SK-N-SH (cell line): ENCODE results near the gene CCNT1. TPM values are rescaled to one million over a fixed set of nuclear protein-coding genes. Genes with fewer than 3 reads are reported as not detected.

Source experiments
- CTCF ChIA-PET: fragments of 300-600, 350-600 bp; formaldehyde crosslinking; extraction: SDS; loops from one replicate; lab custom pipeline; 2021; lab: Yijun Ruan, JAX
- POLR2A ChIA-PET: fragments of 350-600 bp; sonication (Branson Sonifier 250); formaldehyde crosslinking; extraction: SDS; loops from one replicate; lab custom pipeline; 2020; ENCODE audit warnings: antibody characterized with exemption, inconsistent platforms; lab: Yijun Ruan, JAX
- DNase-seq: peaks from one replicate; pipeline ENCODE4 v3.0.0; 2012
- H2AFZ ChIP-seq: fragments of 200-600 bp; sonication (generic); 2 replicates; pipeline ENCODE4 v1.8.1; 2016; ENCODE audit warnings: antibody characterized with exemption, mild to moderate bottlenecking, low read depth
- H3F3A ChIP-seq: fragments of 200-600 bp; sonication (generic); replicated peaks from 2 replicates; pipeline ENCODE3; 2016; ENCODE audit warnings: antibody characterized with exemption, mild to moderate bottlenecking; ENCODE audit not compliant: insufficient read depth
- H3K27ac ChIP-seq, 2 experiments: fragments of 200-500 bp in 1 of 2; fragments of 200-600 bp in 1 of 2; sonication (Bioruptor generic) in 1 of 2; sonication (generic), shearing (Covaris generic) in 1 of 2; 2 replicates each; pipeline versions ENCODE4 v1.5.1 to v1.6.1; 2014 to 2016; ENCODE audit warnings: low read depth in 2 of 2, inconsistent platforms in 1 of 2, low read length in 1 of 2, mild to moderate bottlenecking in 1 of 2, mixed read lengths in 1 of 2
- H3K27me3 ChIP-seq: fragments of 200-600 bp; sonication (generic), shearing (Covaris generic); 2 replicates; pipeline ENCODE4 v1.6.1; 2016; ENCODE audit warnings: mixed run types; ENCODE audit not compliant: insufficient read depth
- H3K36me3 ChIP-seq, 2 experiments: fragments of 200-500 bp in 1 of 2; fragments of 200-600 bp in 1 of 2; sonication (Bioruptor generic) in 1 of 2; sonication (generic) in 1 of 2; replicated peaks in 1 of 2; 2 replicates each; pipeline versions ENCODE3 to v1.5.1; 2014 to 2016; ENCODE audit warnings: low read length in 1 of 2, mild to moderate bottlenecking in 1 of 2; ENCODE audit not compliant: insufficient read depth in 2 of 2, control insufficient read depth in 1 of 2
- H3K4me1 ChIP-seq, 2 experiments: fragments of 200-500 bp in 1 of 2; fragments of 200-600 bp in 1 of 2; sonication (Bioruptor generic) in 1 of 2; sonication (generic), shearing (Covaris generic) in 1 of 2; 2 replicates each; pipeline versions ENCODE4 v1.5.1 to v1.6.1; 2014 to 2016; ENCODE audit warnings: low read depth in 1 of 2, low read length in 1 of 2, mixed run types in 1 of 2; ENCODE audit not compliant: insufficient read depth in 2 of 2, control insufficient read depth in 1 of 2
- H3K4me2 ChIP-seq: fragments of 200-600 bp; sonication (generic), shearing (Covaris generic); 2 replicates; pipeline ENCODE4 v1.6.1; 2017; ENCODE audit warnings: mixed run types
- H3K4me3 ChIP-seq, 2 experiments: fragments of 200-500 bp in 1 of 2; fragments of 200-600 bp in 1 of 2; sonication (Bioruptor generic) in 1 of 2; sonication (generic), shearing (Covaris generic) in 1 of 2; 2 replicates each; pipeline versions ENCODE4 v1.5.1 to v1.8.1; 2014 to 2016; ENCODE audit warnings: low read depth in 2 of 2, inconsistent platforms in 1 of 2, low read length in 1 of 2, mild to moderate bottlenecking in 1 of 2, mixed read lengths in 1 of 2, moderate library complexity in 1 of 2
- H3K79me2 ChIP-seq: fragments of 200-600 bp; sonication (generic); 2 replicates; pipeline ENCODE4 v1.8.1; 2017; ENCODE audit warnings: mild to moderate bottlenecking; ENCODE audit not compliant: insufficient read depth
- H3K9ac ChIP-seq: fragments of 200-600 bp; sonication (generic); 2 replicates; pipeline ENCODE4 v1.6.1; 2017; ENCODE audit warnings: mixed run types
- H3K9me2 ChIP-seq: fragments of 200-600 bp; sonication (generic); 2 replicates; pipeline ENCODE4 v1.6.1; 2017; ENCODE audit warnings: mixed run types
- H3K9me3 ChIP-seq: fragments of 200-600 bp; sonication (generic); 2 replicates; pipeline ENCODE4 v1.6.1; 2017; ENCODE audit warnings: mixed run types, mild to moderate bottlenecking, moderate library complexity
- H4K20me1 ChIP-seq: fragments of 200-600 bp; sonication (generic); 2 replicates; pipeline ENCODE4 v1.6.1; 2017; ENCODE audit warnings: mild to moderate bottlenecking, mixed run types; ENCODE audit not compliant: insufficient read depth
- ELF1 ChIP-seq: IDR thresholded peaks from 2 replicates; pipeline ENCODE4 v1.4.0; 2012
- EP300 ChIP-seq, 2 experiments: IDR thresholded peaks; 2 replicates each; pipeline versions ENCODE4 v1.4.0 to v1.6.1; 2012; ENCODE audit warnings: borderline replicate concordance in 1 of 2, low read depth in 1 of 2, low read length in 1 of 2
- FOSL2 ChIP-seq: IDR thresholded peaks from 2 replicates; pipeline ENCODE4 v1.4.0; 2012; ENCODE audit warnings: low read depth, mild to moderate bottlenecking, moderate library complexity, borderline replicate concordance
- FOXJ3 ChIP-seq: sonication (generic); formaldehyde crosslinking; IDR thresholded peaks from 2 replicates; pipeline ENCODE4 v1.5.1; 2020; ENCODE audit warnings: mild to moderate bottlenecking, missing genetic modification reagents
- GATA2 ChIP-seq: sonication (generic); formaldehyde crosslinking; IDR thresholded peaks from 2 replicates; pipeline ENCODE4 v1.5.0; 2020; ENCODE audit warnings: mild to moderate bottlenecking, missing genetic modification reagents
- JUND ChIP-seq: IDR thresholded peaks from 2 replicates; pipeline ENCODE4 v1.4.0; 2012
- MXI1 ChIP-seq: IDR thresholded peaks from 2 replicates; pipeline ENCODE4 v1.6.1; 2012; ENCODE audit warnings: mild to moderate bottlenecking, low read depth, low read length, improper control_type of control experiment
- POLR2AphosphoS5 ChIP-seq: IDR thresholded peaks from 2 replicates; pipeline ENCODE4 v1.6.1; 2012; ENCODE audit warnings: low read depth, low read length
- RAD21 ChIP-seq: IDR thresholded peaks from 2 replicates; pipeline ENCODE4 v1.6.1; 2012; ENCODE audit warnings: mild to moderate bottlenecking, low read length
- RCOR1 ChIP-seq: fragments of 150-350 bp; IDR thresholded peaks from 2 replicates; pipeline ENCODE4 v1.6.1; 2017; ENCODE audit warnings: antibody characterized with exemption, low read length
- RFX5 ChIP-seq: IDR thresholded peaks from 2 replicates; pipeline ENCODE4 v1.6.1; 2012; ENCODE audit warnings: mild to moderate bottlenecking, improper control_type of control experiment, low read length
- RXRA ChIP-seq: IDR thresholded peaks from 2 replicates; pipeline ENCODE4 v1.4.0; 2012; ENCODE audit warnings: low read depth, mild to moderate bottlenecking, borderline replicate concordance
- SIN3A ChIP-seq: IDR thresholded peaks from 2 replicates; pipeline ENCODE4 v1.6.1; 2012; ENCODE audit warnings: low read depth, mild to moderate bottlenecking, low read length, moderate library complexity, borderline replicate concordance
- SMC3 ChIP-seq: IDR thresholded peaks from 2 replicates; pipeline ENCODE4 v1.6.1; 2012; ENCODE audit warnings: low read depth, low read length, improper control_type of control experiment
- TEAD4 ChIP-seq: IDR thresholded peaks from 2 replicates; pipeline ENCODE4 v1.4.0; 2012; ENCODE audit warnings: mild to moderate bottlenecking, borderline replicate concordance; ENCODE audit not compliant: insufficient read depth
- WGBS: methylation state at CpG from one replicate; pipeline ENCODE4 v1.1.6; 2017; ENCODE audit warnings: low lambda C conversion rate; 5-methylcytosine and 5-hydroxymethylcytosine counted together
- polyA plus RNA-seq, 3 experiments: library from polyadenylated mRNA; depleted of rRNA; stranded (reverse); fragments of >200 nt; gene quantifications; 2 replicates each; pipeline ENCODE4 v1.2.3, GENCODE V29; 2012
- TF ChIP-seq, protein P1 (sequence below): fragments of 150-350 bp; IDR thresholded peaks from 2 replicates; pipeline ENCODE4 v1.6.1; 2017; ENCODE audit warnings: antibody characterized with exemption, low read length, low read depth, borderline replicate concordance
- TF ChIP-seq, protein P2 (sequence below): fragments of 150-350 bp; IDR thresholded peaks from 2 replicates; pipeline ENCODE4 v1.6.1; 2016; ENCODE audit warnings: mild to moderate bottlenecking, low read depth, low read length
- TF ChIP-seq, protein P3 (sequence below): fragments of 200-600 bp; sonication (generic); IDR thresholded peaks from 2 replicates; pipeline ENCODE4 v1.6.1; 2017; ENCODE audit warnings: antibody characterized with exemption, mild to moderate bottlenecking, moderate library complexity
- TF ChIP-seq, protein P4 (sequence below): IDR thresholded peaks from 2 replicates; pipeline ENCODE4 v1.4.0; 2012; ENCODE audit warnings: low read depth

The CCNT1 gene
- polyA plus RNA-seq, 1 of the 3 experiments (the other 2 are of a cell fraction): 7.2 TPM

DNA sequence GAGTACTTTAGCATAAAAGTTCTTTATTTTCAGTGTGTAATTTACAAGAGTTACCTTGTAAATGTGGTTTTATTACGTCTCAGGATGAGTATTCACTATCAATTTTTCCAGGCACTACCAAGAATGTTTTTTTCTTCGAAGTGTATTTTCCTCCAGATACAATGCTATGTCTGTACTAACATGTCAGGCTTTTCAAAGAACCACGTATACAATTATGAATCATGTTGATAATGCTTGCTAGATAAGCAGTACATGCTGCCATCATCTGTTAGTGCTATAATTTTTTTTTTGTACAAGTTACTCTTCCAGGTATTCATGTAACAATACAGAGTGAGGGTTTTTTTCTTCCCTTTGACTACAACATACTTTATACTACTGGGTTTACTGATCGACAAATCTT lies 28.9 kb downstream of the CCNT1 start:
- Histone ChIP-seq H3K4me2 (no peak overlapping the region), H3K9me3 (no peaks in the 10 kb centered on the region), H3K9me2 (no peaks in the 10 kb centered on the region), H3K27me3 (no peaks in the 10 kb centered on the region), H3K4me1 (no peaks in the 10 kb centered on the region), H3K4me3 (no peak overlapping the region), H3K79me2 (peaks cover 21% of the 10 kb centered on the region), H3K27ac (no peak overlapping the region), H4K20me1 (peaks cover 11% of the 10 kb centered on the region), H2AFZ (no peak overlapping the region), H3K36me3 (peaks cover 35 to 42% of the 10 kb centered on the region in 2 experiments), H3F3A (peaks cover 28% of the 10 kb centered on the region), H3K9ac (no peak overlapping the region)
- POLR2A ChIA-PET: no interaction called here
- DNase-seq: no peak
- no peak for TF ChIP-seq FOXJ3 (CRISPR knock-in tag)
- TF ChIP-seq MXI1: no peak
- no peak for TF ChIP-seq RFX5
- TF ChIP-seq, protein P1, sequence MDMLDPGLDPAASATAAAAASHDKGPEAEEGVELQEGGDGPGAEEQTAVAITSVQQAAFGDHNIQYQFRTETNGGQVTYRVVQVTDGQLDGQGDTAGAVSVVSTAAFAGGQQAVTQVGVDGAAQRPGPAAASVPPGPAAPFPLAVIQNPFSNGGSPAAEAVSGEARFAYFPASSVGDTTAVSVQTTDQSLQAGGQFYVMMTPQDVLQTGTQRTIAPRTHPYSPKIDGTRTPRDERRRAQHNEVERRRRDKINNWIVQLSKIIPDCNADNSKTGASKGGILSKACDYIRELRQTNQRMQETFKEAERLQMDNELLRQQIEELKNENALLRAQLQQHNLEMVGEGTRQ: no peak
- TF ChIP-seq, protein P2, sequence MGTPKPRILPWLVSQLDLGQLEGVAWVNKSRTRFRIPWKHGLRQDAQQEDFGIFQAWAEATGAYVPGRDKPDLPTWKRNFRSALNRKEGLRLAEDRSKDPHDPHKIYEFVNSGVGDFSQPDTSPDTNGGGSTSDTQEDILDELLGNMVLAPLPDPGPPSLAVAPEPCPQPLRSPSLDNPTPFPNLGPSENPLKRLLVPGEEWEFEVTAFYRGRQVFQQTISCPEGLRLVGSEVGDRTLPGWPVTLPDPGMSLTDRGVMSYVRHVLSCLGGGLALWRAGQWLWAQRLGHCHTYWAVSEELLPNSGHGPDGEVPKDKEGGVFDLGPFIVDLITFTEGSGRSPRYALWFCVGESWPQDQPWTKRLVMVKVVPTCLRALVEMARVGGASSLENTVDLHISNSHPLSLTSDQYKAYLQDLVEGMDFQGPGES: no peak
- TF ChIP-seq ELF1: no peak
- no peak for TF ChIP-seq JUND
- TF ChIP-seq RCOR1: no peak
- TF ChIP-seq TEAD4: no peak
- no peak for TF ChIP-seq GATA2
- TF ChIP-seq SMC3: no peak
- no peak for TF ChIP-seq POLR2AphosphoS5
- no peak for TF ChIP-seq RXRA
- TF ChIP-seq, protein P3, sequence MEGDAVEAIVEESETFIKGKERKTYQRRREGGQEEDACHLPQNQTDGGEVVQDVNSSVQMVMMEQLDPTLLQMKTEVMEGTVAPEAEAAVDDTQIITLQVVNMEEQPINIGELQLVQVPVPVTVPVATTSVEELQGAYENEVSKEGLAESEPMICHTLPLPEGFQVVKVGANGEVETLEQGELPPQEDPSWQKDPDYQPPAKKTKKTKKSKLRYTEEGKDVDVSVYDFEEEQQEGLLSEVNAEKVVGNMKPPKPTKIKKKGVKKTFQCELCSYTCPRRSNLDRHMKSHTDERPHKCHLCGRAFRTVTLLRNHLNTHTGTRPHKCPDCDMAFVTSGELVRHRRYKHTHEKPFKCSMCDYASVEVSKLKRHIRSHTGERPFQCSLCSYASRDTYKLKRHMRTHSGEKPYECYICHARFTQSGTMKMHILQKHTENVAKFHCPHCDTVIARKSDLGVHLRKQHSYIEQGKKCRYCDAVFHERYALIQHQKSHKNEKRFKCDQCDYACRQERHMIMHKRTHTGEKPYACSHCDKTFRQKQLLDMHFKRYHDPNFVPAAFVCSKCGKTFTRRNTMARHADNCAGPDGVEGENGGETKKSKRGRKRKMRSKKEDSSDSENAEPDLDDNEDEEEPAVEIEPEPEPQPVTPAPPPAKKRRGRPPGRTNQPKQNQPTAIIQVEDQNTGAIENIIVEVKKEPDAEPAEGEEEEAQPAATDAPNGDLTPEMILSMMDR: no peak
- no peak for TF ChIP-seq RAD21
- TF ChIP-seq, protein P4, sequence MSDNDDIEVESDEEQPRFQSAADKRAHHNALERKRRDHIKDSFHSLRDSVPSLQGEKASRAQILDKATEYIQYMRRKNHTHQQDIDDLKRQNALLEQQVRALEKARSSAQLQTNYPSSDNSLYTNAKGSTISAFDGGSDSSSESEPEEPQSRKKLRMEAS: no peak
- no peak for TF ChIP-seq EP300 (IDR thresholded peaks at IDR 0.05; ENCODE audit: borderline replicate concordance in 1 of 2, low read depth in 1 of 2, low read length in 1 of 2)
- TF ChIP-seq FOSL2: no peak
- TF ChIP-seq SIN3A: no peak
- WGBS: 87% methylated on average over 4 of the region's 4 CpGs
- CTCF ChIA-PET: no interaction called here
